A549 (cell line): ENCODE data around the gene ADA. TPM values are rescaled to one million over a fixed set of nuclear protein-coding genes. Genes with fewer than 3 reads are reported as not detected.
A peak's percentile ranks its signal among the peaks of the same experiment; 100 is the strongest.

Experiments used
- ATAC-seq, 2 experiments: fragments of 200-7000 bp in 1 of 2; fragments of >200 bp in 1 of 2; cut with Nextera tagmentation in 1 of 2; cut with Tn5 transposase in 1 of 2; 3 replicates each; pipeline versions ENCODE4 v1.8.0 to v1.9.1; 2018 to 2020; ENCODE audit warnings: mild to moderate bottlenecking in 1 of 2, moderate library complexity in 1 of 2
- CTCF ChIA-PET: fragments of 300-600 bp; sonication (Branson Sonifier 250); formaldehyde crosslinking; extraction: SDS; loops from one replicate; lab custom pipeline; 2021; ENCODE audit warnings: antibody characterized with exemption, inconsistent platforms; lab: Yijun Ruan, JAX
- POLR2A ChIA-PET: fragments of 350-600 bp; formaldehyde crosslinking; extraction: SDS; loops from one replicate; lab custom pipeline; 2021; ENCODE audit warnings: antibody characterized with exemption, inconsistent platforms; lab: Yijun Ruan, JAX
- DNase-seq, 2 experiments: peaks; one replicate each; pipeline versions ENCODE4 v3.0.0 to v3.0.0-alpha.2; 2011 to 2016; ENCODE audit warnings: low read depth in 1 of 2, low spot score in 1 of 2
- FAIRE-seq: peaks from 2 replicates; lab custom pipeline; 2011; peaks lifted over from hg19 to GRCh38; lab: Jason Lieb, UNC
- H3K27ac ChIP-seq, 2 experiments: fragments of >200 bp; sonication (Bioruptor Twin); formaldehyde crosslinking; 3 replicates each; pipeline ENCODE4 v1.5.1; 2016 to 2017
- H3K4me1 ChIP-seq: fragments of >200 bp; sonication (Bioruptor Twin); formaldehyde crosslinking; 3 replicates; pipeline ENCODE4 v1.6.1; 2016
- H3K4me2 ChIP-seq: fragments of >200 bp; sonication (Bioruptor Twin); formaldehyde crosslinking; 3 replicates; pipeline ENCODE4 v1.6.1; 2016
- H3K4me3 ChIP-seq: fragments of >200 bp; sonication (Bioruptor Twin); formaldehyde crosslinking; 3 replicates; pipeline ENCODE4 v1.5.1; 2016
- H3K9me3 ChIP-seq: fragments of >200 bp; sonication (Bioruptor Twin); formaldehyde crosslinking; 3 replicates; pipeline ENCODE4 v1.6.1; 2016
- BHLHE40 ChIP-seq: IDR thresholded peaks from 2 replicates; pipeline ENCODE4 v1.6.1; 2012; ENCODE audit warnings: low read depth, low read length, inconsistent platforms
- CBX8 ChIP-seq: fragments of 200-600 bp; sonication (generic); IDR thresholded peaks from 2 replicates; pipeline ENCODE4 v1.6.1; 2016
- CEBPB ChIP-seq, 2 experiments: fragments of >200 bp in 1 of 2; sonication (Bioruptor Twin) in 1 of 2; formaldehyde crosslinking in 1 of 2; IDR thresholded peaks; 2 replicates each; pipeline ENCODE4 v1.6.1; 2012 to 2016
- CHD2 ChIP-seq: fragments of 150-350 bp; IDR thresholded peaks from 2 replicates; pipeline ENCODE4 v1.6.1; 2014; ENCODE audit warnings: low read length; ENCODE audit not compliant: partially characterized antibody
- CHD4 ChIP-seq: fragments of 200-600 bp; sonication (generic); IDR thresholded peaks from 2 replicates; pipeline ENCODE4 v1.6.1; 2016; ENCODE audit warnings: antibody characterized with exemption, mild to moderate bottlenecking, borderline replicate concordance
- EHF ChIP-seq: fragments of 250-450 bp; sonication (Bioruptor Pico); IDR thresholded peaks from 2 replicates; pipeline ENCODE4 v1.5.0; 2020; ENCODE audit warnings: mild to moderate bottlenecking
- EP300 ChIP-seq, 2 experiments: fragments of >200 bp; sonication (Bioruptor Twin); formaldehyde crosslinking; IDR thresholded peaks; 2 replicates in 1 of 2; 3 replicates in 1 of 2; pipeline ENCODE4 v1.6.1; 2016 to 2017
- FOSL2 ChIP-seq, 2 experiments: fragments of 450-650 bp in 1 of 2; fragments of >200 bp in 1 of 2; sonication (Bioruptor Twin) in 1 of 2; formaldehyde crosslinking; IDR thresholded peaks; 2 replicates each; pipeline versions ENCODE4 v1.5.0 to v1.6.1; 2016 to 2020; ENCODE audit warnings: mild to moderate bottlenecking in 1 of 2, moderate library complexity in 1 of 2
- FOXS1 ChIP-seq: fragments of 250-450 bp; sonication (Bioruptor Pico); IDR thresholded peaks from 2 replicates; pipeline ENCODE4 v1.5.0; 2020; ENCODE audit warnings: mild to moderate bottlenecking, moderate library complexity
- HEYL ChIP-seq: fragments of 250-450 bp; sonication (Bioruptor Pico); IDR thresholded peaks from 2 replicates; pipeline ENCODE4 v1.8.0; 2021; ENCODE audit warnings: mild to moderate bottlenecking, moderate library complexity
- HOXA7 ChIP-seq: fragments of 250-450 bp; sonication (Bioruptor Pico); IDR thresholded peaks from 2 replicates; pipeline ENCODE4 v1.5.0; 2020; ENCODE audit warnings: mild to moderate bottlenecking, moderate library complexity
- JUN ChIP-seq, 2 experiments: fragments of >200 bp; sonication (Bioruptor Twin); formaldehyde crosslinking; IDR thresholded peaks; 2 replicates in 1 of 2; 3 replicates in 1 of 2; pipeline ENCODE4 v1.6.1; 2016 to 2017
- KDM5A ChIP-seq: fragments of 200-600 bp; sonication (generic); IDR thresholded peaks from 2 replicates; pipeline ENCODE4 v1.6.1; 2016; ENCODE audit warnings: antibody characterized with exemption, mild to moderate bottlenecking
- MAFK ChIP-seq: fragments of 450-650 bp; IDR thresholded peaks from 2 replicates; pipeline ENCODE4 v1.6.1; 2014; ENCODE audit not compliant: partially characterized antibody
- MAZ ChIP-seq: fragments of 150-350 bp; IDR thresholded peaks from 2 replicates; pipeline ENCODE4 v1.6.1; 2014; ENCODE audit warnings: antibody characterized with exemption, low read depth, low read length, borderline replicate concordance
- MYC ChIP-seq: IDR thresholded peaks from 2 replicates; pipeline ENCODE4 v1.6.1; 2012; ENCODE audit warnings: mild to moderate bottlenecking, inconsistent platforms, low read length, improper control_type of control experiment, borderline replicate concordance
- NPAS2 ChIP-seq: fragments of 250-450 bp; sonication (Bioruptor Pico); IDR thresholded peaks from 2 replicates; pipeline ENCODE4 v1.8.0; 2022; ENCODE audit warnings: mild to moderate bottlenecking, moderate library complexity, borderline replicate concordance
- NR3C1 ChIP-seq: fragments of >200 bp; sonication (Bioruptor Twin); formaldehyde crosslinking; IDR thresholded peaks from 3 replicates; pipeline ENCODE4 v1.6.1; 2017
- POLR2AphosphoS2 ChIP-seq: conservative IDR thresholded peaks from 2 replicates; pipeline ENCODE4 v1.6.1; 2012; ENCODE audit warnings: low read length, improper control_type of control experiment, inconsistent platforms
- RFX5 ChIP-seq: fragments of 450-650 bp; IDR thresholded peaks from 2 replicates; pipeline ENCODE4 v1.7.1; 2014; ENCODE audit warnings: antibody characterized with exemption, mild to moderate bottlenecking, moderate library complexity
- ZNF302 ChIP-seq: fragments of 250-450 bp; sonication (Bioruptor Pico); IDR thresholded peaks from 2 replicates; pipeline ENCODE4 v1.9.0; 2021; ENCODE audit warnings: inconsistent platforms, mild to moderate bottlenecking, moderate library complexity
- WGBS: methylation state at CpG from one replicate; pipeline ENCODE4 v1.1.6; 2017; ENCODE audit errors: missing lambda C conversion rate; 5-methylcytosine and 5-hydroxymethylcytosine counted together
- polyA plus RNA-seq, 4 experiments: library from polyadenylated mRNA; depleted of rRNA in 3 of 4; stranded (reverse); fragments of >200 nt; fragmentation: RNase III in 1 of 4; extraction: RNeasy Plus Mini Kit Qiagen cat#74134 plus additional on column Dnase treatment in 1 of 4; gene quantifications; 2 replicates in 3 of 4; 3 replicates in 1 of 4; pipeline ENCODE4 v1.2.3, GENCODE V29; 2011 to 2017
- TF ChIP-seq, protein P1 (sequence below): fragments of 150-350 bp; IDR thresholded peaks from 2 replicates; pipeline ENCODE4 v1.6.1; 2014; ENCODE audit warnings: low read depth, mild to moderate bottlenecking, low read length
- TF ChIP-seq, protein P2 (sequence below): IDR thresholded peaks from 2 replicates; pipeline ENCODE4 v1.6.1; 2012
- TF ChIP-seq, protein P3 (sequence below): fragments of 200-600 bp; sonication (generic); IDR thresholded peaks from 2 replicates; pipeline ENCODE4 v1.6.1; 2016; ENCODE audit warnings: antibody characterized with exemption, mild to moderate bottlenecking, moderate library complexity
- TF ChIP-seq, protein P4 (sequence below): IDR thresholded peaks from 2 replicates; pipeline ENCODE4 v1.6.1; 2012; ENCODE audit warnings: low read depth, borderline replicate concordance
- TF ChIP-seq, protein P5 (sequence below): IDR thresholded peaks from 2 replicates; pipeline ENCODE4 v1.6.1; 2012

Gene ADA
- polyA plus RNA-seq, 2 of the 4 experiments (the other 2 are of a cell fraction): 34.5 to 48.1 TPM

DNA sequence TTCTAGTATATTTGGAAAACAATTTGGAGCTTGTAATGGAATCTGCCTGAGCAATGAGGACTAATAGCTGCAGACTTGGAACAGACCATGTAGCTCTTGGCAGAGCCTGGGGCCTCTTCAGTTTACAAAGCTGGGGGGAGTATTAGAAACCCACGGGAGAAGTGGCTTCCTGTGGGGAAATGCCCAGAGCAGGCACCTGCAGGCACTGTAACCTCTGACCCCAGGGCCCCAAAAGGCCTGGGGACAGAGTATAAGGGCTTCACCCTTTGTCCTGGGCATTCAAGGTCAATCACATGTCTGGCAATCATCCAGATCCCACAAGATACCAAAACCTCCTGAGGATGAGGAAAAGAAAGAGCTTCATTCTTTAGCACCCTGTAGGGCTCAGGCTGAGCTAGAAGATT, 49.7 kb downstream of the ADA start (continued):
- TF ChIP-seq MYC (no peak), CBX8 (no peak), NPAS2 (CRISPR knock-in tag) (no peak), EHF (CRISPR knock-in tag) (no peak), CHD2 (no peak), MAZ (no peak), NR3C1 (no peak)
- TF ChIP-seq, protein P1, sequence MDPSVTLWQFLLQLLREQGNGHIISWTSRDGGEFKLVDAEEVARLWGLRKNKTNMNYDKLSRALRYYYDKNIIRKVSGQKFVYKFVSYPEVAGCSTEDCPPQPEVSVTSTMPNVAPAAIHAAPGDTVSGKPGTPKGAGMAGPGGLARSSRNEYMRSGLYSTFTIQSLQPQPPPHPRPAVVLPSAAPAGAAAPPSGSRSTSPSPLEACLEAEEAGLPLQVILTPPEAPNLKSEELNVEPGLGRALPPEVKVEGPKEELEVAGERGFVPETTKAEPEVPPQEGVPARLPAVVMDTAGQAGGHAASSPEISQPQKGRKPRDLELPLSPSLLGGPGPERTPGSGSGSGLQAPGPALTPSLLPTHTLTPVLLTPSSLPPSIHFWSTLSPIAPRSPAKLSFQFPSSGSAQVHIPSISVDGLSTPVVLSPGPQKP: no peak

DNA sequence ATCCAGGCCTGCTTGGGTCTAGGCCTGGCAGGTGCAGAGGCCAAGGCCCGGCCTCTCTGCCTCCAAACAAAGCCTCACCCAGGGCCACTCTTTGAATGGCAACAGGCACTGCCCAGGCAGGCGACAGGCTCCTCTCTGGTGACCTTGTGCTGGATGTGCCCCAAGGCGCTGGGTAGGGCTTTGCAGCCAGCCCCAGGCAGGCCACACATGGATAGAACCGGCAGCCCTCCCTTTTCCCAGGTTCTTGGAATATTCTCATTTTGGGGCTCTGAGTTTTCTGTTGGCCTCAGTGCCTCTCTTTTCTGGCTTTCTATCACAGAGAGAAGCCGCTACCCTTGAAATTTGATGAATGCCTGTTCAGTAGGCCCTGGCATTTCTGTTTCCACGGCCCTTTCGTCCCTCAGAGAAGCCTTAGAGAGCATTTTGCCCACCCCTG, 50.2 kb downstream of the ADA start:
- Histone ChIP-seq H3K4me3 (no peak overlapping the region), H3K9me3 (no peaks in the 10 kb centered on the region), H3K4me2 (no peak overlapping the region), H3K4me1 (peaks cover 13% of the 10 kb centered on the region), H3K27ac (peak overlapping the region in 1 of 2 experiments; percentile 2; a peak in 1 of 6 replicates)
- FAIRE-seq (no peak), ATAC-seq (no peak; a peak in 1 of 6 replicates), DNase-seq (no peak)
- CTCF ChIA-PET: interaction anchor here (1.0 to 4.0 kb wide), 3 partner anchors 9 to 78 kb away, joined by 3 to 27 read pairs (median 7); no protein-coding TSS in a partner anchor
- POLR2A ChIA-PET: no interaction called here
- TF ChIP-seq MYC (no peak), CEBPB (IDR thresholded peaks at IDR 0.05) (no peak), CHD4 (no peak), RFX5 (no peak), EP300 (IDR thresholded peaks at IDR 0.05) (no peak), EHF (CRISPR knock-in tag) (no peak), ZNF302 (CRISPR knock-in tag) (no peak)
- WGBS: 91% methylated on average over 6 of the region's 7 CpGs

DNA sequence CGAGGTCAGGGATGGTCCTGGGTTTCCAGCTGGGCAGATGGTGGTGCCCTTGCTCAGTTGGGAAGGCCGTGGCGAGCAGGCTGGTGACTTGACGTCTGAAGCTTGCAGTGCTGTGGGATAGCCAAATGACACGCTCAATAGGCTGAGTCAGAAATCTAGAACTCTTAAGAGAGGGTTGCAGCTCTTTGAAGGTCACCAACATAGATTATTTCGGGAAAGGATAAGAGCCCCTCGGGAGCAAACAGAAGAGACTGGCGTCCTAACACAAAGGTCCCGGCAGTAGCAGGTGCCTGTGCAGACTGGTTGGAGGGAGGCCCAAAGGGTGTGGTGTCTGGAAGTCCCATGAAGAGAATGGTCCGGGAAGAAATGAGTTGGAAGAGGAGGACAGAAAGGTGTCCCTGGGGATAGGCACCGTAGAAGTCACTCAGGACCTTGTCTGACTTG, 50.7 kb downstream of the ADA start:
- Histone ChIP-seq H3K9me3 (no peaks in the 10 kb centered on the region), H3K4me1 (peaks cover 17% of the 10 kb centered on the region), H3K27ac (0 out of 6 replicates have a peak overlapping the region, but pooled peaks of 1 of the 2 experiments have one; percentile 2), H3K4me3 (no peak overlapping the region), H3K4me2 (no peak overlapping the region)
- POLR2A ChIA-PET: no interaction called here
- TF ChIP-seq, protein P2, sequence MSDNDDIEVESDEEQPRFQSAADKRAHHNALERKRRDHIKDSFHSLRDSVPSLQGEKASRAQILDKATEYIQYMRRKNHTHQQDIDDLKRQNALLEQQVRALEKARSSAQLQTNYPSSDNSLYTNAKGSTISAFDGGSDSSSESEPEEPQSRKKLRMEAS: no peak
- TF ChIP-seq BHLHE40: no peak
- no peak for TF ChIP-seq FOSL2 (IDR thresholded peaks at IDR 0.05)
- no peak for TF ChIP-seq FOSL2 (CRISPR knock-in tag; IDR thresholded peaks at IDR 0.05)
- DNase-seq (no peak), ATAC-seq (no peak), FAIRE-seq (no peak)
- CTCF ChIA-PET: interaction anchor here (0.7 to 4.0 kb wide), 2 partner anchors 9 to 214 kb away, joined by 3 to 27 read pairs; no protein-coding TSS in a partner anchor
- 90% methylated on average over 11 of the region's 11 CpGs for WGBS

DNA sequence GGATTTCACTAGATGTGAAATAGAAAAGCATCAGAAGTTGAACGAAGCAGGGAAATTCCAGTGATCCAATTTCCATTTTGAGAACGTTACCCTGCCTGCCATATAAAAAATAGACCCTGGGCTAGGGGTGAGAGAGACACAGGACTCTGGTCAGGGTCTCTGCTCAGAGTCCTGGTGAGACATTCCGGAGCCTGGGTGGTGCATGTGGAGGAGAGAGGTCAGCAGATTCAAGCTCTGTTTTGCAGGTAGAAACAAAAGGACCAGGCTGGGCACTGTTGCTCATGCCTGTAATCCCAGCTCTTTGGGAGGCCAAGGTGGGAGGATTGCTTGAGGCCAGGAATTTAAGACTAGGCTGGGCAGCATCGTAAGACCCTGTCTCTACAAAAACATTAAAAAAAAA, 51.2 kb downstream of the ADA start:
- ChIA-PET CTCF (interaction anchor here (0.7 to 4.0 kb wide), 2 partner anchors 10 to 213 kb away, joined by 3 to 27 read pairs; no protein-coding TSS in a partner anchor), POLR2A (no interaction called here)
- Histone ChIP-seq H3K9me3 (no peaks in the 10 kb centered on the region), H3K4me1 (peaks cover 22% of the 10 kb centered on the region), H3K4me3 (no peak overlapping the region), H3K27ac (no peak overlapping the region), H3K4me2 (no peak overlapping the region)
- FAIRE-seq: no peak
- no peak for ATAC-seq
- TF ChIP-seq CBX8 (no peak), HEYL (no peak), KDM5A (no peak), MAFK (no peak), POLR2AphosphoS2 (no peak), FOXS1 (no peak), NR3C1 (no peak), HOXA7 (CRISPR knock-in tag) (no peak), JUN (IDR thresholded peaks at IDR 0.05) (no peak), CEBPB (IDR thresholded peaks at IDR 0.05) (no peak), EP300 (IDR thresholded peaks at IDR 0.05) (no peak)
- TF ChIP-seq, protein P3, sequence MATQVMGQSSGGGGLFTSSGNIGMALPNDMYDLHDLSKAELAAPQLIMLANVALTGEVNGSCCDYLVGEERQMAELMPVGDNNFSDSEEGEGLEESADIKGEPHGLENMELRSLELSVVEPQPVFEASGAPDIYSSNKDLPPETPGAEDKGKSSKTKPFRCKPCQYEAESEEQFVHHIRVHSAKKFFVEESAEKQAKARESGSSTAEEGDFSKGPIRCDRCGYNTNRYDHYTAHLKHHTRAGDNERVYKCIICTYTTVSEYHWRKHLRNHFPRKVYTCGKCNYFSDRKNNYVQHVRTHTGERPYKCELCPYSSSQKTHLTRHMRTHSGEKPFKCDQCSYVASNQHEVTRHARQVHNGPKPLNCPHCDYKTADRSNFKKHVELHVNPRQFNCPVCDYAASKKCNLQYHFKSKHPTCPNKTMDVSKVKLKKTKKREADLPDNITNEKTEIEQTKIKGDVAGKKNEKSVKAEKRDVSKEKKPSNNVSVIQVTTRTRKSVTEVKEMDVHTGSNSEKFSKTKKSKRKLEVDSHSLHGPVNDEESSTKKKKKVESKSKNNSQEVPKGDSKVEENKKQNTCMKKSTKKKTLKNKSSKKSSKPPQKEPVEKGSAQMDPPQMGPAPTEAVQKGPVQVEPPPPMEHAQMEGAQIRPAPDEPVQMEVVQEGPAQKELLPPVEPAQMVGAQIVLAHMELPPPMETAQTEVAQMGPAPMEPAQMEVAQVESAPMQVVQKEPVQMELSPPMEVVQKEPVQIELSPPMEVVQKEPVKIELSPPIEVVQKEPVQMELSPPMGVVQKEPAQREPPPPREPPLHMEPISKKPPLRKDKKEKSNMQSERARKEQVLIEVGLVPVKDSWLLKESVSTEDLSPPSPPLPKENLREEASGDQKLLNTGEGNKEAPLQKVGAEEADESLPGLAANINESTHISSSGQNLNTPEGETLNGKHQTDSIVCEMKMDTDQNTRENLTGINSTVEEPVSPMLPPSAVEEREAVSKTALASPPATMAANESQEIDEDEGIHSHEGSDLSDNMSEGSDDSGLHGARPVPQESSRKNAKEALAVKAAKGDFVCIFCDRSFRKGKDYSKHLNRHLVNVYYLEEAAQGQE: no peak
- TF ChIP-seq, protein P4, sequence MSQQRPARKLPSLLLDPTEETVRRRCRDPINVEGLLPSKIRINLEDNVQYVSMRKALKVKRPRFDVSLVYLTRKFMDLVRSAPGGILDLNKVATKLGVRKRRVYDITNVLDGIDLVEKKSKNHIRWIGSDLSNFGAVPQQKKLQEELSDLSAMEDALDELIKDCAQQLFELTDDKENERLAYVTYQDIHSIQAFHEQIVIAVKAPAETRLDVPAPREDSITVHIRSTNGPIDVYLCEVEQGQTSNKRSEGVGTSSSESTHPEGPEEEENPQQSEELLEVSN: no peak
- TF ChIP-seq, protein P5, sequence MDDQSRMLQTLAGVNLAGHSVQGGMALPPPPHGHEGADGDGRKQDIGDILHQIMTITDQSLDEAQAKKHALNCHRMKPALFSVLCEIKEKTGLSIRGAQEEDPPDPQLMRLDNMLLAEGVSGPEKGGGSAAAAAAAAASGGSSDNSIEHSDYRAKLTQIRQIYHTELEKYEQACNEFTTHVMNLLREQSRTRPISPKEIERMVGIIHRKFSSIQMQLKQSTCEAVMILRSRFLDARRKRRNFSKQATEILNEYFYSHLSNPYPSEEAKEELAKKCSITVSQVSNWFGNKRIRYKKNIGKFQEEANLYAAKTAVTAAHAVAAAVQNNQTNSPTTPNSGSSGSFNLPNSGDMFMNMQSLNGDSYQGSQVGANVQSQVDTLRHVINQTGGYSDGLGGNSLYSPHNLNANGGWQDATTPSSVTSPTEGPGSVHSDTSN: no peak
- DNase-seq: no peak
- 82% methylated on average over 4 of the region's 4 CpGs for WGBS
